GM21390 (cell line): ENCODE results near the gene PKP4.
"Not testable (repeated sequence)": the region's sequence is repeated elsewhere in the genome, so short reads cannot be mapped to it uniquely, and the experiment has no call there.

Experiments
- ATAC-seq: cut with Tn5 transposase; IDR thresholded peaks from one replicate; pipeline ENCODE4 v1.9.1; 2021; ENCODE audit not compliant: unreplicated experiment

The PKP4 gene

DNA sequence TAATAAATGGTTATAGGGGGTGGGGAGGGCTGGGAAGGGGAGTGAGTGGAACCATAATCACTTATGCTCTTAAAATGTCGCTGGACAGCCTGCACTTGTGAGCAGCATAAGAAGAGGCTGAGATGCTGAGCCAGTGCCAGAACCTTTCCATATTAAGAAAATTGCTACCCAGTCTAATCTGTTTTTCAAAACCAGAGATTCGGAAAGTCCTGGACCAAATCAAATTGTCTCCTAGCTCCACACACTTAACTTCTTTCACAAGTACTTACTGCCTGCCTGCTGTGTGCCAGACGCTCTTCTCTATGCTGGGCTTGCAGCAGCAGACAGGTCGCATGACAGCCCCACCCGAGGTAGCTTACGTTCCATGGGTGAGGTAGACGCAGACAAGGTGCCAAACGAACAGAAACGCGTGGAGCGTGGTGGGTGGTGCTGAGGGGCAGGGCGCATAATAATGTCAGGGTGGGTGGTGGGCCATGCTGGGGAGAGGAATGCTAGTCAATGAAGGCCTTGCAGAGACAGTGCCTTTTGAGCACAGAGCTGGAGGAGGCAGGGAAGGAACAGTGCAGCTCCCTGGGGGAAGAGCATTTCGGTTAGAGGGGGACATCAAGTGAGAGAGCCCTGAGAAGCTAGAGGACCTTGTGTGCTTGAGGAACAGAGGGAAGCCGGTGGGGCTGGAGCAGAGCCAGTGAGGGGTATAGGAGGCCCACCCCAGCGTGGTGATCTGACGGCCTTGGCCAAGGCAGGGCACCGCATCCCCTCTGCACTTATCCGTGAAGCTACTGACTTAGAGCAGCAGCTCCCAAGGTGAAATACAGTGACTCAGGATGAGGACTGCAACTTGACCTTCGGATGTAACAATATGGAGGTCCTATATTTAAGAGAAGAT lies 214.9 kb downstream of the PKP4 start:
- no peak for ATAC-seq

DNA sequence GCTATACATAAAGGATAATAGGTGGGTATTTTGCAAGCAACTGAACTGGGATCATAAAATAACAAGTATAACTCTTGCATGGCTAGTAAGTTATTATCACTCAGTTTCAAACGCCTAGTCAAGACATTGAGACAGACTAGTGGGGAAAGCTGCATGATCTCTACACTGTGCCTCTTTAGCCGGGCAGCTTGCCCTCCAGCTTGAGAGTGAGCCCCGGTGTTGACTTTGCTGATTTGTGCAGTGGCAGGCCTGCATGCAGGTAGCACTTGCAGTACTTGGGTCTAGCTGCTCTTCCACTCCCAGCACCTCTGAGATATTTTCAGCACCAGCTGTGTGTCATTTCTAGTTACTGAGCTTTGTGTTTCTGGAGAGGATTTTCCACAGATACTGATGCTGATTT lies 219.5 kb downstream of the PKP4 start:
- ATAC-seq, result no peak

DNA sequence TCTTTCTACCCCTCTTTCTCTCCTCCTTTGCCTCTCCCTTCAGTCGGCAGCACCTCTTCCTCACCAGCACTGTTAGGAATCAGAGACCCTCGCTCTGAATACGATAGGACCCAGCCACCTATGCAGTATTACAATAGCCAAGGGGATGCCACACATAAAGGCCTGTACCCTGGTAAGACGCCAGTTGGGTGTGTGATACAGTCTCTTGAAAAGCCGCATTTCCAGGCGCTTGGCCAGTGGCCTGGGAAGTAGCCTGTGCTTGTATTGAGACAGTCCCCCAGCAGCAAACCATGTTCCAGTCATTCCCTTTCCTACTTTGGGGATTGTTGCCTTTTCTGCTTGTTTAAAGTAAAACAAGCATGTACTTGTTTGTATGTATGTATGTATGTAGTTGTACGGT lies 219.9 kb downstream of the PKP4 start:
- ATAC-seq, result no peak

DNA sequence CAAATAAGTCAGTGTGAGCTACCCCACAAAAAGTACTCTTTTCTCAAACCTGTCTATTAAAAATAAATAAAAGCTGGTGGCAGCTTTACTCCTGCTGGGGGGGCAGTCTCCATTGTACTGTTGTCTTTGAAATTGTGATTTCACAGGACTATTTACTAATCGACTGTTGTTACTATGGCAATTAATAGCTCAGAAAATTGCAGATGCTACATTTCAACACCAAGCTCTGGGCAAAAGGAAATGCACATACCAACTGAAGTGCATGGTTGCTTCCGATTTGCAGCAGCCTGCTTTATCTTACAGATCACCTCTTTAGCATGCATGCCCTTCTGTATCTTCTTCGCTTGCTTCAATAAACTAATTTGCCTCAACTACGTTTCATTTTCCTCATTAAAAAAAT lies 220.8 kb downstream of the PKP4 start:
- no peak for ATAC-seq

DNA sequence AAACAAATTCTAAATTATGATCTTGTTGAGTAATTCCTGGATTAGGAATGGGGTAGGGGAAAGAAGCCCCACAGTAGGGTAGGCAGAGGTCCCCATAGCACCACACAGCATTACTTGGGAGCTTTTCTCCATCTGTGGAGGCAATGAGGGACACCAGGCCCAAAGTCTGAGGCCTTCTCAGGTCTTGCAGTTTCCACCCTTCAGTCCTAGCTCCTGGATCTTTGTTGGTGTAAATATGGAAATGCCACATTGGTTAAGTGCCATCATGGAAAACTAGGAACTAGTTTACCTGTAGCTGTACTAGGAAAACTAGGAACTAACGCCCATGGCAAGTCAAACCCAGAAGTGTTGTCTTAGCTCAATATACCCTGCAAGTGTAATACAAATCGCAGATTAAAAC lies 225.1 kb downstream of the PKP4 start:
- ATAC-seq, result no peak

DNA sequence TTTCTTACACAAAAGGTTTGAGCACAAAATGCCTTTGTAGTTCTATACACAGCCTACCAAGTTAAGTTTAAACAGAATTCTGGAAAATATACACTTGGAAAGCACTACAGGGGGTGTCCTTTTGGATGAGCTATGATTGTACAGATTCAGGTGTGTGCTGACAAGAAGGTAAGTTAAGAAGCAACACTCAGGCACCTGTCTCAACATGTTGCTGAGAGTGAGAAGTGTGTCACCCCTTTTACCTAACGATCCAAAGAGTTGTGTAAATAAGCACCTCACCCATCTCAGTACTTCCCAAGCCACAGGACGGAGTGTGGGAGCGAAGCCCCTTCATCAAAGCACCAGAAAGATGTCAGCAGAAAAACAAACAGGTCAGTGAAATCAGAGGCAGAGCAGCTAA lies 228.9 kb downstream of the PKP4 start:
- ATAC-seq, result no peak

DNA sequence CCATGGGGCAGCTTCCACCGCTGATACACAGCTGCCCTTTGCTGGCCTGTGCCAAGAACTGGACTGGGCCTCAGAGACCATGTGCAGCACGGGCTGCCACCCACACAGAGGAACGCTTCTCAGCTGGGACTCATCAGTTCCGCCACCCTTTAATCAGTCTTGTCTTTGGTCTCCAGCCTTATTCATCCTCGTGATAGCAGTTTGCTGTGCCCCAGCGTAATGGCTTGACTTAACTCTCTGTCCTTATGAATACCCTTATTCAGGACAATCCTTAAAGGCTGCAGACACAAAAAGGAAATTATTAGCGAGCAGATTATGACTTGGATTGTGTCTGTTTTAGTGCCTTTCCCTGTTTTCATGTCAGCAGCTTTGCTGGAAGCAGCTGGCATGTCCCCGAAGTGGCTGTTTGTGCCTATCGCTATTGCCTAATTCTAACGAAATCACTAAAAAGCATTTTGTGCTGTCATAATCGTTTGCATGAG lies 229.5 kb downstream of the PKP4 start:
- ATAC-seq, result no peak

DNA sequence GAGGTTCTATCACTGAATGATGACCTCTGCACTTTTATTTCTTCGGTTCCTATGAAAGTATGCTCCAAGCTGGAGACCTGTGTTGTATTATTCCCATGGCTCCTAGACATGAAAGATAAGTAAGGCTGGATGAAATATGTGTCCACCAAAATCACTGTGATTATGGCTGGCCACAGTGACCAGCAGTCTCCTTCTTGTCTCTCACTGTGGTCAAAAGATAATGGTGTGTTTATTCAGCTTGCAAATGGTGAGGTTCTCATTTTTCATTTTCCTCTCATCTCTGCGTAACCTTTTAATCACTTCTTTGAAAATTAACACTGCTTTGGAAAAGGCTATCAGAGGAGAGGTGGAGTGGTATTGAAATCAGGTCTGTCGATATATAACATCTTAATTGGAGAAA lies 230.6 kb downstream of the PKP4 start:
- no peak for ATAC-seq

DNA sequence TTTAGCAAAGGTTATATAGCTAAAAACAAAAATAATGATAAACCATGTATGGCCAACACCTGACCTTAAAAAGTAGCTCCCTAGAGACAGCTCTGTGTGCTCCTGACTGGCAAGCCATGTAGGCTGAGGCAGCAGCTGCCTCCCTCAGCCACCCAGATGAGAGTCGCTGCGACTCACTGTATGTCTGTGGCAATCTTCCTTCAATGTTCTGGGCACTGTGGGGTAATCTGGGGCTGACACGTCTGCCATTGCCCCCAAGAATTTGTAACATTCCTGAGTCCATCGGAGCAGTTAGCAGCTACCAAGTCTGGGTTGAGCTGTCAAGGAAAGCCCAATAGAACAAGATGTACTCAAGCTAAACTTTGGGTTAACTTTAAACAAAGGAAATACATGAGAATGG lies 232.0 kb downstream of the PKP4 start:
- no peak for ATAC-seq

DNA sequence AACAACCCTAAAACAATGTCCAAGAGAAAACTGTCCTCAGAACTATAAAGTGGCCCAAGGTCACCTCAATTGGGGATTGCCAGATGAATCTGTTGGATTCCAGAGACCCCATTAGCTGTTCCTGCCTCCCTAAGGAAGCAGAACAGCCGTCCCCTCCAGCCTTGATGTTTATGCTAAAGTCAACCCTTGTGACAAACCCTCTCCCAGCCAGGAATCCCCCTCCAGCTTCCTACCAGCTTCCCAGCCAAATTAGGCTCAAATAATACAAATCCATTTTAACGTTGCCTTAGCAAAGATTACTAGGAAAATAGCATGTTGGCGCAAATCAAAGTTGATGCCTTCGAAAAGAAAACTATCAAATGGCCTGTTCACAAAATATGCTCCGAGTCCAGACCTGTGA lies 232.6 kb downstream of the PKP4 start:
- no peak for ATAC-seq

DNA sequence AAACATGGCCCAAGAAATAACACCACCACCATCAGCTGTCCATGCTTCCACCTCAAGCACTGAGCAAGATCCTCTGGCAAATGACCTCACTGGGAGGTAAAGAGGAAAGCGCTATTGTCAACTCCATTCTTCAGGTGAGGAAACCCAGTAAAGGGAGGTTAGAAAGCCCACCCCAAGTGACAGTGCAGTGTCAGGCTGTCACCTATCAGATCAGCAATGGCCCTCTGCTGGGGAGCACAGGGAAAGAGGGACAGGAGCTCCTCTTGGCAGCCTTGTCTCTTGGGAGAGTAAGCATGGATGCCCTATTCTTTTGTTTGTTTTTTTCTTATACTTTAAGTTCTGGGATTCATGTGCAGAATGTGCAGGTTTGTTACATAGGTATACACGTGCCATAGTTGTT lies 234.1 kb downstream of the PKP4 start:
- no peak for ATAC-seq

DNA sequence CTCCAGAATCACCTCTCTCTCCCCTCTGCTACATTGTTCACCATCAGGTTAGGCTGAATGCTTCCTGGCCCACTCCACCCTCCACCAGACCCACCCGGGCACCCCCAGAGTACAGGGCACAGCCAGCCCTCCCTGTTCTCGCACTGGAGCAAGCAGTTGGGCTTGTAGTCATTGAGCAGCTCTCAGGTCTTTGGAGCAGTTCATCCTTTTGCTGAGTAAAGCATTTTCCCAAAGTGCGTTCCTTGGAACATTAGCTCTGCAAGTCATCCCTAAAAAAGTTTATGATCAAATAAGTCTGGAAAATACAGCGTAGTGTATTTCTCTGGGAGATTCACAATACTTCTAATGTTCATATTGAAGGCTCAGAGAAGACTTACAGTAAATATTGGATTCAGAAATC lies 234.9 kb downstream of the PKP4 start:
- no peak for ATAC-seq

DNA sequence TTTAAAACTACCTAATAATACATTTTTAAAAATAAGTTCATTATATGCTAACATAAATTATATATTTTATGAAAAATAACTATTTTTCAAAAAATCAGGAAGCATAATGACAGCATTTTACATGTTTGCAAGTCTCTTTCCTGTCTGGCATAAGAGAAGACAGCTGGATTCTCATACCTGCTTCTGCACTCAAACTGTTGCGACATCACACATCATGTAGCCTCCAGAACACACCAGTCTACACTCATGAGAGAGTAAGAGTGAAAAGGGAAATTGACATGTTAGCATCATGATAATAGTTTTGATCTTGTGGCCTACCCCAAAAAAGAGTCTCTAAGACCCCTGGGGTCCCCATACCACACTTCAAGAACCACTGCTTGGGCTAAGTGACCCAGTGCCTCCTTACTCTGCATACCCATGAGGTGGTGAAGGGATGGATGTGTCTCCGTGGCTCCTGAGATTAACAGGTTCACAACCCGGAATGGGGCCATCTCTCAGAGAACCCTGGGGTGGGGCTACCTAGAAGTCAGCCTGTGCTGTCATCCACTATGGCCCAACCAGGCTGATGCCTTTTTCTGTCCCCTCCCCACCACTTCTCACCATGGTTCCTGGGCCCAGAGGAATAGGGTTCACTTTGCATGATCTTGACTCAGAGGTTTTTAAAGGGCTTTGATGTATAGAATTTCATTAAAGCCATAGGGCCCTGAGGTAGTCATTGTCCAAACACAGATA lies 235.8 kb downstream of the PKP4 start:
- ATAC-seq, result no peak

DNA sequence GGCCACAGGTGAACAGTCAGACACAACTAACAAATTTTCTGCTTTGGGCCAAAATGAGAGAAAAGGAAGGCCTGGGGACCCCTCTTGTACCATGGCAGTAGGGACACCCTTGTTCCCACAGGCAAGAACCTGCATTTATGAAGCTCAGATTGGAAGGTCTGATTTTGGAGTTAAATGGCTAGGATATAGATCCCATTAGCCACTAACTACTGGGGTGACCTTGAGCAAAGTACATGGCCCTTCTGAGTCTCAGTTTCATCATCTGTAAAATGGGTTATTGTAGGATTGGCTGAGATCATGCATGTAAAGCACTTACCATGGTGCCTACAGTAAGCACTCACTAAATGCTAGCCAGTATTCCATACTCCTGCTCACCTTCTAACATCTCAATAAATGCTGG lies 236.7 kb downstream of the PKP4 start:
- no peak for ATAC-seq

DNA sequence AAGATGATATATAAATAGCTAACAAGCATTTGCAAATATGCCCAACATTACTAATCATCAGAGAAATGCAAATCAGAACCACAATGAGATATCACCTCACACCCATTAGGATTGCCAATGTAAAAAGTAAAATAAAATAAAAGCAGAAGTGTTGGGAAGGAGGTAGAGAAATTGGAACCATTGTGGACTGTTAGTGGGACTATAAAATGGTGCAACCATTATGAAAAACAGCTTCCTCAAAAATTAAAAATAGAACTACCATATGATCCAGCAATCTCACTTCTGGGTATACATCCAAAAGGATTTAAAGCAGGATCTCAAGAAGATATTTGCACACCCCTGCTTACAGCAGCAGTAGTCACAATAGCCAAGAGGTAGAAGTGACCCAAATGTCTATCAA lies 238.6 kb downstream of the PKP4 start:
- no peak for ATAC-seq

DNA sequence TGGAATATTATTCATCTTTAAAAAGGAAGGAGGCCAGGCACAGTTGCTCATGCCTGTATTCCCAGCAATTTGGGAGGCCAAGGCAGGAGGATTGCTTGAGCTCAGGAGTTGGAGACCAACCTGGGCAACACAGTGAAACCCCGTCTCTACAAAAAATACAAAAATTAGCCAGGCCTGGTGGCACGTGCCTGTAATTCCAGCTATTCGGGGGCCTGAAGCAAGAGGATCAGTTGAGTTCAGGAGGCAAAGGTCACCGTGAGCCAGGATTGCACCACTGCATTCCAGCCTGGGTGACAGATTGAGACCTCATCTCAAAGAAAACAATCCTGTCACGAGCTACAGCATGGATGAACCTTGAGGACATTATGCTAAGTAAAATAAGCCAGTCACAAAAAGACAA lies 239.0 kb downstream of the PKP4 start:
- ATAC-seq, result not testable (repeated sequence)

DNA sequence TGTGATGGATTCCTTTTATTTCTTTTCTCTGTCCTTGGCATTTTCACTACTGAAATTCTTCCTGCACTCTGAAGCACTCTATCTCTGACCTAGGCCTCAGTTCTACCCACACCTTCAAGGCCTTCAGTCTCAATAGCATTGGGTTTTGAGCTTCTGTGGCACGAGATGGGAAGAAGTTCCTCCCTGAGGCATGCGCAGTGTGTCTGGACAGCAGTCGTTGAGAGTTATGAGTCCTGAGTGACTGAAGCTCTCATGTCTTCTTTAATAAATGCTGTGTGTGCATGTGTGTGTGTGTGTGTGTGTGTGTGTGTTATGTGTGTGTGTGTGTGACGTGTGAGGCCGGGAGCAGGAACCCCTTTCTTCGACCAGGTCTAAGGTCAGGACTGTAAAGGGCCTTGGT lies 242.6 kb downstream of the PKP4 start:
- ATAC-seq, result no peak

DNA sequence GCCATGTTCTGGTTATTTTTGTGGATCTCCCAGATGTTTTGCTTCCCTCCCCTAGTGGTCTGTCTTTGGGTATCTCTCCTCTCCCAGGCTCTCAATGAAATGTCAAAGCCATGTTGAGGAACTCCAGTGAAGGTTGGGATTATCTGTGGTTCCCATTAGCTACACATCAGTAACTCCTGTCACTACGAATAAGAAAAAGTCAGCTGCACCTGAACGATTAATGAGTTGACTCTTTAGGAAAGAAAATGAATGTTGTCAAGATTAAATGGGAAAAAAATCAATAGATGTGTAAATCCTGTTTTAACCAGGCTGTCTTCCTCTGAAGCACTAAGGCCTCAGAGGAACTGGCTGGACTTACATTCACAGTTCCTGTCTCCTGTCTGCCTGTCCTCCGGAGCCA lies 244.3 kb downstream of the PKP4 start:
- no peak for ATAC-seq

DNA sequence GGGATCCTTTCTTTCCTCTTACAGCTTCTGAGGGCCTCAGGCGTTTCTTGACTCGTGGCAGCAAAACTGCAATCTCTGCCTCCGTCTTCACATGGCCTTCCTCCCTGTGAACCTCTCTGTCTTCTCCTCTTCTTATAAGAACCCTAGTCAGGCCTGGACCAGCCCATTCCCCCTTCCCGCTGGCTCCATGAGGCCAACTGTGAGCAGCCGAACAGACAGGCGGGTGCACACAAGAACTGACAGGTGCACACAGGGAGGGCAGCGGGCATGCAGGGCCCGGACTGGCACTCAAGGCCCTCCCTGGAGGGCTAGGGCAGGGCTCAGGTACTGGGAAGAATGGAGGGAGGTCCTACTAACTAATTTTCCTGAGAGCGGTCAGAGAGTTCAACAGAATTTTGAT lies 246.0 kb downstream of the PKP4 start:
- ATAC-seq, result no peak

DNA sequence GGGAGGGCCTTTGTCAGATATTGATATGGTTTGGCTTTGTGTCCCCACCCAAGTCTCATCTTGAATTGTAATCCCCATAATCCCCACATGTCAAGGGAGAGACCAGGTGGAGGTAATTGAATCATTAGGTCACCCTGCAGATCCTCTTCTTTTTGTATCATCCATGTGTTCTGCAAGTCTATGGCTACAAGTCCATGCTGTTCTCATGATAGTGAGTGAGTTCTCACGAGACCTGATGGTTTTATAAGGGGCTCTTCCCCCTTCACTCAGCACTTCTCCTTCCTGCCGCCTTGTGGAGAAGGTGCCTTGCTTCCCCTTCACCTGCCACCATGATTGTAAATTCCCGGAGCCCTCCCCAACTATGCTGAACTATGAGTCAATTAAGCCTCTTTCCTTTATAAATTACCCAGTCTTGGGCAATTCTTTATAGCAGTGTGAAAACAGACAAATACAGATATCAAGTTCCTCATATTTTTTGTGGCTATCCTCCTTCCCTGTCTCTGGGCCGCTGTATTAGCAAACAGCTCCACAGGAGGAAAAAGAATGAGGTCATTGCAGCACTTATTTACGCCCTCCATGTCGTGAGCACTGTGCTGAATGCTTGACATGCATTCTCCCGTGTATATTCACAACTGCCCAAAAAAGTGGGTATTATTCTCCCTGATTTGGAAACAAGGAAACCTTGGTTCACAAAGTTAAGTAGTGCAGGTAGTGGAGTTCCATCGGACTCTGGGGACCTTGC lies 248.1 kb downstream of the PKP4 start:
- not testable (repeated sequence) for ATAC-seq

DNA sequence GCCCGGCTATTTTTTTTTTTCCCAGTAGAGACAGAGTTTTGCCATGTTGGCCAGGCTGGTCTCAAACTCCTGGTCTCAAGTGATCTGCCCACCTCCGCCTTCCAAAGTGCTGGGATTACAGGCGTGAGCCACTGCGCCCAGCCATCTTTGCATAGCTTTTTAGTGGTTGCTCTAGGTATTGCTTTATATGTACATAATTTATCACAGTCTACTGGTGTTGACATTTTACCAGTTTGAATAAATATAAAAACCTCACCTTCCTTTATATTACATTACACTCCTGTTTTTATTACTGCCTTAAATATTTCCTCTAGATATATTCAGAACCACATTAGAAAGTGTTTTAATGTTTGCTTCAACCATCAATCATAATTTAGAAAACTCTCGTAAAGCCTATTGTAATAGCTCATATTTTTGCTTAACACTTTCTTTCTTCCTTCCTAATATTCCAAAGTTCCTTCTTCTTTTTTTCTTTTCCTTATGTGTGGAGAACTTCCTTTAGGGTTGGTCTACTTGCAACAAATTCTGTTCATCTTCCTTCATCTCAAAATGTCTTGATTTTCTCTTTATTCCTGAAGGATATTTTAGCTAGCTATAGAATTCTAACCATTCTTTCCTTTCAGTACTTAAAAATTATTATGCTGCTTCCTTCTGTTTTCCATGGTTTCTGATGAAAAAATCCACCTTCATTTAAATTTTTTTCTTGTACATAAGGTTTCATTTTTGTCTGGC lies 256.2 kb downstream of the PKP4 start:
- no peak for ATAC-seq
